ENCODE measurements around the gene TSHZ1.

Gene TSHZ1

DNA sequence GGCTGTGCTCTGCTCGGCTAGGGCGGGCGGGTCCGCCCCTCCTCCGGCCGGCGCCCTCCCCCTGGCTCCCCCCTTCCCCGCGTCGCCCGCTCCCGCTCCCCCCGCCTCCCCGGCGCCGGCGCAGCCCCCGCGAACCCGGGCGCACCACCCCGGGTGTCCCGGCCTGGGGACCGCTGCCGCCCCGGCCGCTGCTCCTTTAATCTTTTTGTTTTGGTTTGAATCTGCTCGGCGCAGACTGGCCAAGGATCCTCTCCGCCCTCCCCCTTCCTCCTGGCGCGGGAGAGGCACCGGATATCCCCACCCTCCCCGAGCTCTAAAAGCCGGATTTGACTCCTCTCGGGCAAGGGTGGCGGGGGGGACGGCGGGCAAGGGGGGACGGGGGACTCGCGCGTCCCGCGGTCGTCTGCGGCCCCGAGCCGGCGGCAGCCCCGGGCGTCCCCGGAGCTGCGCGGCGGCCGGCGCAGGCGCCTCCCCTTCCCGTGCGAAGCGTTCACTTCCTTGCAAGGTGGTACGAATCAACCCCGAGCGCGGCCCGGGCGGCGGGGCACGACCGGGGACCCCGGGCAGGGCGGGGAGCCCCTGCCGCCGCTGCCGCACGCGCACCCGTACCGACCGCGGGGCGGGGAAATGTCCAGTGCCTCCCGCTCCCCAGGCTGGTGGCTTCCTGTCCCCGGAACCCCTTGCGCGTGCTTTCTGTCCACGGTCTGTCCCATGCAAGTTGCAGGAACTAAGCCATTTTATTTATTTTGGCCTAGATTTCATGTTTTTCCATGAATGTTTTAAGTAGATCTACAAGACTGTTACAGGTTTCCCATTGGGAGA lies 1.3 kb upstream of the TSHZ1 start, which contains the start of gene PTGR3 (continued):
- TF ChIP-seq, protein P1, sequence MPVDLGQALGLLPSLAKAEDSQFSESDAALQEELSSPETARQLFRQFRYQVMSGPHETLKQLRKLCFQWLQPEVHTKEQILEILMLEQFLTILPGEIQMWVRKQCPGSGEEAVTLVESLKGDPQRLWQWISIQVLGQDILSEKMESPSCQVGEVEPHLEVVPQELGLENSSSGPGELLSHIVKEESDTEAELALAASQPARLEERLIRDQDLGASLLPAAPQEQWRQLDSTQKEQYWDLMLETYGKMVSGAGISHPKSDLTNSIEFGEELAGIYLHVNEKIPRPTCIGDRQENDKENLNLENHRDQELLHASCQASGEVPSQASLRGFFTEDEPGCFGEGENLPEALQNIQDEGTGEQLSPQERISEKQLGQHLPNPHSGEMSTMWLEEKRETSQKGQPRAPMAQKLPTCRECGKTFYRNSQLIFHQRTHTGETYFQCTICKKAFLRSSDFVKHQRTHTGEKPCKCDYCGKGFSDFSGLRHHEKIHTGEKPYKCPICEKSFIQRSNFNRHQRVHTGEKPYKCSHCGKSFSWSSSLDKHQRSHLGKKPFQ (tag by site-specific recombination; IDR thresholded peaks at IDR 0.05), result no peak
- TF ChIP-seq YY1 (tag by site-specific recombination; IDR thresholded peaks at IDR 0.05) (peak; percentile 19; the same call in 1 of the 2 replicates), ZNF214 (tag by site-specific recombination; IDR thresholded peaks at IDR 0.05; ENCODE audit: borderline replicate concordance) (no peak), TCF7L2 (IDR thresholded peaks at IDR 0.05; ENCODE audit: borderline replicate concordance, low read depth, low read length) (peak; percentile 66; the same call in 1 of the 2 replicates), ZNF311 (tag by site-specific recombination; IDR thresholded peaks at IDR 0.05; ENCODE audit: borderline replicate concordance) (no peak)

DNA sequence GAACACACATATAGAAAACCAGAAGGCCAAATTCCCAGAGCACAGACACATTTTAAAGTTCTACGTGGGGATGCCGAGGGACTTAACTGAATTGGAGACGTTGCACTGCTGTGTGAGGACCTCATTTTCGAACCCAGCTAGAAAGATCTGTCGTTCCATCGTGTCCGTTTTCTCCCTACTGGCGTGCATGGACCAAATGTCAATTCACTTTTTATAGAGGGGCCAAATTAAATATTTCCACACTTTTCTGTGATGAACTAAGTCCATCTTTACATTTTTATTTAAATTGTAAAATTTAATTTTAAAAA lies 692 bp upstream of the TSHZ1 start:
- H3K27ac ChIP-seq (ENCODE audit: extremely low read depth, low read depth, low read length), result peak overlapping the region; percentile 99
- ChIA-PET CTCF (interaction anchor here (0.5 to 1.2 kb wide), 3 partner anchors 34 to 551 kb away, joined by 3 to 4 read pairs (median 4); no protein-coding TSS in a partner anchor), POLR2A (no interaction called here)
- H3K4me3 ChIP-seq (ENCODE audit: low read depth, low read length), result peak overlapping the region; percentile 91
- H3K36me3 ChIP-seq (ENCODE audit: control insufficient read depth in 2 of 2, insufficient read depth in 1 of 2, low read length in 2 of 2), result no peaks in the 10 kb centered on the region
- no peaks in the 10 kb centered on the region for H3K9me3 ChIP-seq (ENCODE audit: control insufficient read depth, insufficient read depth, low read depth, low read length)
- peaks cover 35% of the 10 kb centered on the region for H3K4me1 ChIP-seq (ENCODE audit: control insufficient read depth, insufficient read depth, low read length)
- TF ChIP-seq HOXC10 (CRISPR knock-in tag; IDR thresholded peaks at IDR 0.05), result no peak
- no peak for TF ChIP-seq ZNF23 (tag by site-specific recombination; IDR thresholded peaks at IDR 0.05; ENCODE audit: borderline replicate concordance)
- peak; percentile 65; the same call in 1 of the 2 replicates for TF ChIP-seq ZFP37 (tag by site-specific recombination; IDR thresholded peaks at IDR 0.05)
- TF ChIP-seq, protein P2, sequence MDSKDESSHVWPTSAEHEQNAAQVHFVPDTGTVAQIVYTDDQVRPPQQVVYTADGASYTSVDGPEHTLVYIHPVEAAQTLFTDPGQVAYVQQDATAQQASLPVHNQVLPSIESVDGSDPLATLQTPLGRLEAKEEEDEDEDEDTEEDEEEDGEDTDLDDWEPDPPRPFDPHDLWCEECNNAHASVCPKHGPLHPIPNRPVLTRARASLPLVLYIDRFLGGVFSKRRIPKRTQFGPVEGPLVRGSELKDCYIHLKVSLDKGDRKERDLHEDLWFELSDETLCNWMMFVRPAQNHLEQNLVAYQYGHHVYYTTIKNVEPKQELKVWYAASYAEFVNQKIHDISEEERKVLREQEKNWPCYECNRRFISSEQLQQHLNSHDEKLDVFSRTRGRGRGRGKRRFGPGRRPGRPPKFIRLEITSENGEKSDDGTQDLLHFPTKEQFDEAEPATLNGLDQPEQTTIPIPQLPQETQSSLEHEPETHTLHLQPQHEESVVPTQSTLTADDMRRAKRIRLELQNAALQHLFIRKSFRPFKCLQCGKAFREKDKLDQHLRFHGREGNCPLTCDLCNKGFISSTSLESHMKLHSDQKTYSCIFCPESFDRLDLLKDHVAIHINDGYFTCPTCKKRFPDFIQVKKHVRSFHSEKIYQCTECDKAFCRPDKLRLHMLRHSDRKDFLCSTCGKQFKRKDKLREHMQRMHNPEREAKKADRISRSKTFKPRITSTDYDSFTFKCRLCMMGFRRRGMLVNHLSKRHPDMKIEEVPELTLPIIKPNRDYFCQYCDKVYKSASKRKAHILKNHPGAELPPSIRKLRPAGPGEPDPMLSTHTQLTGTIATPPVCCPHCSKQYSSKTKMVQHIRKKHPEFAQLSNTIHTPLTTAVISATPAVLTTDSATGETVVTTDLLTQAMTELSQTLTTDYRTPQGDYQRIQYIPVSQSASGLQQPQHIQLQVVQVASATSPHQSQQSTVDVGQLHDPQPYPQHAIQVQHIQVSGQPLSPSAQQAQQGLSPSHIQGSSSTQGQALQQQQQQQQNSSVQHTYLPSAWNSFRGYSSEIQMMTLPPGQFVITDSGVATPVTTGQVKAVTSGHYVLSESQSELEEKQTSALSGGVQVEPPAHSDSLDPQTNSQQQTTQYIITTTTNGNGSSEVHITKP (tag by site-specific recombination; IDR thresholded peaks at IDR 0.05), result peak; percentile 59; the same call in 1 of the 2 replicates
- TF ChIP-seq ZBTB48 (tag by site-specific recombination; IDR thresholded peaks at IDR 0.05), result no peak
- TF ChIP-seq, protein P3, sequence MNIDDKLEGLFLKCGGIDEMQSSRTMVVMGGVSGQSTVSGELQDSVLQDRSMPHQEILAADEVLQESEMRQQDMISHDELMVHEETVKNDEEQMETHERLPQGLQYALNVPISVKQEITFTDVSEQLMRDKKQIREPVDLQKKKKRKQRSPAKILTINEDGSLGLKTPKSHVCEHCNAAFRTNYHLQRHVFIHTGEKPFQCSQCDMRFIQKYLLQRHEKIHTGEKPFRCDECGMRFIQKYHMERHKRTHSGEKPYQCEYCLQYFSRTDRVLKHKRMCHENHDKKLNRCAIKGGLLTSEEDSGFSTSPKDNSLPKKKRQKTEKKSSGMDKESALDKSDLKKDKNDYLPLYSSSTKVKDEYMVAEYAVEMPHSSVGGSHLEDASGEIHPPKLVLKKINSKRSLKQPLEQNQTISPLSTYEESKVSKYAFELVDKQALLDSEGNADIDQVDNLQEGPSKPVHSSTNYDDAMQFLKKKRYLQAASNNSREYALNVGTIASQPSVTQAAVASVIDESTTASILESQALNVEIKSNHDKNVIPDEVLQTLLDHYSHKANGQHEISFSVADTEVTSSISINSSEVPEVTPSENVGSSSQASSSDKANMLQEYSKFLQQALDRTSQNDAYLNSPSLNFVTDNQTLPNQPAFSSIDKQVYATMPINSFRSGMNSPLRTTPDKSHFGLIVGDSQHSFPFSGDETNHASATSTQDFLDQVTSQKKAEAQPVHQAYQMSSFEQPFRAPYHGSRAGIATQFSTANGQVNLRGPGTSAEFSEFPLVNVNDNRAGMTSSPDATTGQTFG (tag by site-specific recombination; IDR thresholded peaks at IDR 0.05; ENCODE audit: borderline replicate concordance), result no peak
- TF ChIP-seq, protein P4, sequence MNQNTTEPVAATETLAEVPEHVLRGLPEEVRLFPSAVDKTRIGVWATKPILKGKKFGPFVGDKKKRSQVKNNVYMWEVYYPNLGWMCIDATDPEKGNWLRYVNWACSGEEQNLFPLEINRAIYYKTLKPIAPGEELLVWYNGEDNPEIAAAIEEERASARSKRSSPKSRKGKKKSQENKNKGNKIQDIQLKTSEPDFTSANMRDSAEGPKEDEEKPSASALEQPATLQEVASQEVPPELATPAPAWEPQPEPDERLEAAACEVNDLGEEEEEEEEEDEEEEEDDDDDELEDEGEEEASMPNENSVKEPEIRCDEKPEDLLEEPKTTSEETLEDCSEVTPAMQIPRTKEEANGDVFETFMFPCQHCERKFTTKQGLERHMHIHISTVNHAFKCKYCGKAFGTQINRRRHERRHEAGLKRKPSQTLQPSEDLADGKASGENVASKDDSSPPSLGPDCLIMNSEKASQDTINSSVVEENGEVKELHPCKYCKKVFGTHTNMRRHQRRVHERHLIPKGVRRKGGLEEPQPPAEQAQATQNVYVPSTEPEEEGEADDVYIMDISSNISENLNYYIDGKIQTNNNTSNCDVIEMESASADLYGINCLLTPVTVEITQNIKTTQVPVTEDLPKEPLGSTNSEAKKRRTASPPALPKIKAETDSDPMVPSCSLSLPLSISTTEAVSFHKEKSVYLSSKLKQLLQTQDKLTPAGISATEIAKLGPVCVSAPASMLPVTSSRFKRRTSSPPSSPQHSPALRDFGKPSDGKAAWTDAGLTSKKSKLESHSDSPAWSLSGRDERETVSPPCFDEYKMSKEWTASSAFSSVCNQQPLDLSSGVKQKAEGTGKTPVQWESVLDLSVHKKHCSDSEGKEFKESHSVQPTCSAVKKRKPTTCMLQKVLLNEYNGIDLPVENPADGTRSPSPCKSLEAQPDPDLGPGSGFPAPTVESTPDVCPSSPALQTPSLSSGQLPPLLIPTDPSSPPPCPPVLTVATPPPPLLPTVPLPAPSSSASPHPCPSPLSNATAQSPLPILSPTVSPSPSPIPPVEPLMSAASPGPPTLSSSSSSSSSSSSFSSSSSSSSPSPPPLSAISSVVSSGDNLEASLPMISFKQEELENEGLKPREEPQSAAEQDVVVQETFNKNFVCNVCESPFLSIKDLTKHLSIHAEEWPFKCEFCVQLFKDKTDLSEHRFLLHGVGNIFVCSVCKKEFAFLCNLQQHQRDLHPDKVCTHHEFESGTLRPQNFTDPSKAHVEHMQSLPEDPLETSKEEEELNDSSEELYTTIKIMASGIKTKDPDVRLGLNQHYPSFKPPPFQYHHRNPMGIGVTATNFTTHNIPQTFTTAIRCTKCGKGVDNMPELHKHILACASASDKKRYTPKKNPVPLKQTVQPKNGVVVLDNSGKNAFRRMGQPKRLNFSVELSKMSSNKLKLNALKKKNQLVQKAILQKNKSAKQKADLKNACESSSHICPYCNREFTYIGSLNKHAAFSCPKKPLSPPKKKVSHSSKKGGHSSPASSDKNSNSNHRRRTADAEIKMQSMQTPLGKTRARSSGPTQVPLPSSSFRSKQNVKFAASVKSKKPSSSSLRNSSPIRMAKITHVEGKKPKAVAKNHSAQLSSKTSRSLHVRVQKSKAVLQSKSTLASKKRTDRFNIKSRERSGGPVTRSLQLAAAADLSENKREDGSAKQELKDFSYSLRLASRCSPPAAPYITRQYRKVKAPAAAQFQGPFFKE (tag by site-specific recombination; IDR thresholded peaks at IDR 0.05; ENCODE audit: borderline replicate concordance), result no peak
- TF ChIP-seq ZNF404 (tag by site-specific recombination; IDR thresholded peaks at IDR 0.05), result no peak
- 0 out of 2 replicates have a peak, but pooled peaks have one; percentile 16 for TF ChIP-seq ZBTB20 (tag by site-specific recombination; IDR thresholded peaks at IDR 0.05)
- TF ChIP-seq, protein P5, sequence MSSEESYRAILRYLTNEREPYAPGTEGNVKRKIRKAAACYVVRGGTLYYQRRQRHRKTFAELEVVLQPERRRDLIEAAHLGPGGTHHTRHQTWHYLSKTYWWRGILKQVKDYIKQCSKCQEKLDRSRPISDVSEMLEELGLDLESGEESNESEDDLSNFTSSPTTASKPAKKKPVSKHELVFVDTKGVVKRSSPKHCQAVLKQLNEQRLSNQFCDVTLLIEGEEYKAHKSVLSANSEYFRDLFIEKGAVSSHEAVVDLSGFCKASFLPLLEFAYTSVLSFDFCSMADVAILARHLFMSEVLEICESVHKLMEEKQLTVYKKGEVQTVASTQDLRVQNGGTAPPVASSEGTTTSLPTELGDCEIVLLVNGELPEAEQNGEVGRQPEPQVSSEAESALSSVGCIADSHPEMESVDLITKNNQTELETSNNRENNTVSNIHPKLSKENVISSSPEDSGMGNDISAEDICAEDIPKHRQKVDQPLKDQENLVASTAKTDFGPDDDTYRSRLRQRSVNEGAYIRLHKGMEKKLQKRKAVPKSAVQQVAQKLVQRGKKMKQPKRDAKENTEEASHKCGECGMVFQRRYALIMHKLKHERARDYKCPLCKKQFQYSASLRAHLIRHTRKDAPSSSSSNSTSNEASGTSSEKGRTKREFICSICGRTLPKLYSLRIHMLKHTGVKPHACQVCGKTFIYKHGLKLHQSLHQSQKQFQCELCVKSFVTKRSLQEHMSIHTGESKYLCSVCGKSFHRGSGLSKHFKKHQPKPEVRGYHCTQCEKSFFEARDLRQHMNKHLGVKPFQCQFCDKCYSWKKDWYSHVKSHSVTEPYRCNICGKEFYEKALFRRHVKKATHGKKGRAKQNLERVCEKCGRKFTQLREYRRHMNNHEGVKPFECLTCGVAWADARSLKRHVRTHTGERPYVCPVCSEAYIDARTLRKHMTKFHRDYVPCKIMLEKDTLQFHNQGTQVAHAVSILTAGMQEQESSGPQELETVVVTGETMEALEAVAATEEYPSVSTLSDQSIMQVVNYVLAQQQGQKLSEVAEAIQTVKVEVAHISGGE (tag by site-specific recombination; conservative IDR thresholded peaks at IDR 0.05; ENCODE audit: low read depth), result peak; percentile 25
- TF ChIP-seq ZNF596 (tag by site-specific recombination; IDR thresholded peaks at IDR 0.05), result no peak
- TF ChIP-seq ZNF335 (tag by site-specific recombination; conservative IDR thresholded peaks at IDR 0.05), result peak; percentile 66

All from HEK293 (cell line).